Activated CD4-positive, CD25-positive, alpha-beta regulatory T cell (primary cell): ENCODE results near the gene FOXO3.

ENCODE experiments used
- DNase-seq, 4 experiments: peaks; one replicate each; lab custom pipeline; 2025; lab: John Stamatoyannopoulos, UW

Gene FOXO3

GRCh38 chr6:108594640-108595039 lies 33.9 kb downstream of the FOXO3 start:
- DNase-seq: no peak

- no peak for DNase-seq
These were observed 36.2 kb downstream of the FOXO3 start for GRCh38 chr6:108596956-108597355.

DNA sequence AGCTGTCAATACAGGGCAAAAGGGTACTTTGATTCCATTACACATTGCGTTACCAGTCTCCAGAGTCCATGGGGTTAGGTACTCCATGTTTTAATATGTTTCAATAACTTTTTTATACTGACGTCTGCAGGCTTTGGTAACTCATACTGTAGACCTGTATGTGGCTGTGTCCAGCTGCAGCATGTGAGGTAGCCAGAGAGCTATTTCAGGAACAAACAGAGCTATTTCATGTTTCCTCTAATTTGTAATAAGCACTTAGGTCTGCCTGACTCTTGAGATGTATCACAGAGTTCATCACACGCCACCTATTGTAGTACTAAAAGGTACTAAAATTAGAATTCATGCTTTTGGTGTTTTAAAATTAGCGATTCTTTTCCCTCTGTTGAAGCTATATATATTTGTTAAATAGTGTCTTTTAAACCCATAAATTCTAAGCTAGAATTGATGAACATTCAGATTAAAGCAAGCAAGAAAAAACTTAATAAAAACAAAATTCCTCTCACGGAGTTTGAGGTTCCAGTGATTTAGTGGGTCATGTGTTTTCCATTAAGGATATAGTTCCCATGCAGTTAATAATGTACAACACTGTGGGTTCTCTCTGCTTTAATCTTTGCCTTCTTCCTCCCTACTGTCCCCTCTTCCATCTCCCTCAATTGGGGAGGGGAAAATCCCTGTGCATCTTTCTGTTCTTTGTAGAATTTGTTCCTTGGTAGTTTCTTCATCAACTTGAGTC lies 37.0 kb downstream of the FOXO3 start:
- no peak for DNase-seq

- no peak for DNase-seq
These were observed 37.7 kb downstream of the FOXO3 start for GRCh38 chr6:108598305-108598863.

DNA sequence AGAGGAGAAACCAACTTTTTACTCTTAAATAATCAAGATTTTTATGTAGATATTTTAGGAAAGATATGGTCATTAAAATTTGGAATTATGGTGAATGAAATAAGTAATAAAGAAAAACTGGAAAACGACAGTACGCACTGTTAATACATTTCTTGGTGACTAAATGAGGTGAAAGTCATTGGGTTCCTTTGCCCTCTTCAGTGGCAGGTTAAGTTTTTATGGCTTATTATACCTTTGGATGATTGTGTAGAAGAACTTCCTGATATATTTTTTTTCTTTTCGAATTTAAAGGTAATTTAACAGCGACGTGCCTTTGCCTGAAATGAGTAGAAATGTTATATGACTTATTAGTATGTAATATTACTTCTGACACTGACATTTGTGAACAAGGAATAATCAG lies 43.4 kb downstream of the FOXO3 start:
- no peak for DNase-seq

- DNase-seq: no peak
These were observed 45.6 kb downstream of the FOXO3 start for GRCh38 chr6:108606250-108606690.

DNA sequence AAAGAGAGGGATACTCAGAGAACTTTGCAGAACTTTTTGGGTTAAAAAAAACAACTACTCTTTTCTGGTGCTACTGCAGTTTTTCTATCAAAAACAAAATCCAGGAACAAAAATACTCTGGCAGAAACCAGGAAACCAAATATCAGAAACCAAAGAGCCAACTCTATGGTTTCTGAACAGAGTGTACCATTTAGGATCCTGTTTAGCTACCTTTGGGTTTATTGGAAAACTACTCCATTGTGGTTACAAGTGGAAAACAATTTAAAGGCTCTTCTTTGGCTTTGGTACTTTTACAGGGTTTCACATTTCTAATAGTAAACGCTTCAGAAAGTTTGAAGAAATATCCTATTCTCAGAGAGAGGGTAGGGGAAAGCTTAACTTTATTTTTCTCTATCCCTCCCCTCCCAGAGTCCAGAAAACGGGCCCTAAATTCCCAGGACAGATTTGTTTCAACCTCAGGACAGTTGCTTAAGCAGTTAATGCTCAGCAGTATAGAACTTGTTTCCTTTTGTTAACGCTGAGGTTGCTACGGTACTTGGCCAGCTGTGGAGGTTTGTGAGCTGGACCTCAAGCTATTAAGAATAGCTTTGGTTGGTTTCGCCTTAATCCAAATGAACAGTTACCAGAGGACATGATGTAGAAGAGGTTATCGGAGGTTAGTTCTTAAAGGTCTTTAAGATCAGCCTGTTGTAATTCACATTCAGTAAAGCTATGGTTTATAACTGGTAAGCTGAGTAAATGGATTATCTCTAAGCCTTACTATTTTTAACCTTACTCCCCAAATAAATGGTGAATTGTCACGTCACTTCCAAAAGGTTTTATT lies 47.9 kb downstream of the FOXO3 start:
- no peak for DNase-seq

GRCh38 chr6:108609276-108609769 lies 48.6 kb downstream of the FOXO3 start:
- no peak for DNase-seq

GRCh38 chr6:108610270-108610839 lies 49.6 kb downstream of the FOXO3 start:
- no peak for DNase-seq

DNA sequence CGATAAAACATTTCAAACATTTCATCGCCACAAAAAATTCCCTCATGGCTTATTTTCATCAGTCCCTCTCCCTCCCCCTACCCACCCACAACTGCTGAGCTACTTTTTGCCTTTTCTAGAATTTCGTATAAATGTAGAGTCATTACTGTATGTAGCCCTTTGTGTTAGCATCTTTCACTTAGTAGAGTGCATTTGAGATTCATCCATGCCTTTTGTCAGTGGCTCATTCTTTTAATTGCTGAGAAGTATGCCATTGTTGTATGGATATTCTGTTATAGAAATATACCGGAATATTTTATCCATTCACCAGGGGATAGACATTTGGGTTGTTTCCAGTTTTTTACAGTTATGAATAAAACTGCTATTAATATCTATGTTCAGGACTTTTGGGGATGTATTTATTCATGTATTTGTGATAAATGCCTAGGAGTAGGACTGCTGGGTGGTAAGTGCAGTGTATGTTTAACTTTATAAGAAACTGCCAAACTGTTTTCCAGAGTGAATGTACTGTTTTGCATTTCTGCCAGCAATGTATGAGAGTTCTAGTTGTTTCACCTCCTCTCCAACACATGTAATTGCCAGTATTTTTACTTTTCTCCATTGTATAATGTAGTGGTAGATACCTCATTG lies 50.4 kb downstream of the FOXO3 start:
- no peak for DNase-seq

- DNase-seq: no peak
These were observed 52.1 kb downstream of the FOXO3 start for GRCh38 chr6:108612852-108613251.

- no peak for DNase-seq
These were observed 55.8 kb downstream of the FOXO3 start for GRCh38 chr6:108616544-108616943.

- no peak for DNase-seq
These were observed 56.3 kb downstream of the FOXO3 start for GRCh38 chr6:108616973-108617372.

DNA sequence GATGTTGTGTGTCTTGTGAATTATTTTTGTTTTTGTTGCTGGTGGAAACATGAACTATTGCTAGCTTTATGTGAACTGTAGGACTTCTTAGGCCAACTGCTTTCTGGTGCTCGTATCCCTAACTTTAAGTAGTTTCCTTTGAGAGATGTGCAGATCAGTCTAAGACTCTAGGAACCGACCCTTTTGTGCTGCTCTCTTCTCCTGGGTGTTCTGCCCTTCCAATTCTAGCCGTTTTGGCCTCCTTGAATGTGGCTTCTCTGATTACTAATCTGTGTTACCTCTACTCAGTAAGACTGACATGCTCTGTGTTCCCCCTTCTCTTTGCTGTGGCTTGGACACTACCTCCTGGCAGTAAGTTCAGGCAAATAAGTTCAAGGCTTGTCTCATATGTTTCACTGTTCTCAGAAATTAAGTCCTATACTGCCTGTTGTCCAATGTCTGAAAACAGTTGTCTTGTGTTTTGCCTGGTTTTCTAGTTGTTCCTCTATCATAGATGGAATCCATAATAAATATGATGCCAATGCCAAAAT lies 58.0 kb downstream of the FOXO3 start:
- DNase-seq: no peak

GRCh38 chr6:108619431-108620197 lies 58.9 kb downstream of the FOXO3 start:
- DNase-seq: no peak

- no peak for DNase-seq
These were observed 60.4 kb downstream of the FOXO3 start for GRCh38 chr6:108621117-108621516.

GRCh38 chr6:108622641-108623298 lies 62.1 kb downstream of the FOXO3 start:
- no peak for DNase-seq

DNA sequence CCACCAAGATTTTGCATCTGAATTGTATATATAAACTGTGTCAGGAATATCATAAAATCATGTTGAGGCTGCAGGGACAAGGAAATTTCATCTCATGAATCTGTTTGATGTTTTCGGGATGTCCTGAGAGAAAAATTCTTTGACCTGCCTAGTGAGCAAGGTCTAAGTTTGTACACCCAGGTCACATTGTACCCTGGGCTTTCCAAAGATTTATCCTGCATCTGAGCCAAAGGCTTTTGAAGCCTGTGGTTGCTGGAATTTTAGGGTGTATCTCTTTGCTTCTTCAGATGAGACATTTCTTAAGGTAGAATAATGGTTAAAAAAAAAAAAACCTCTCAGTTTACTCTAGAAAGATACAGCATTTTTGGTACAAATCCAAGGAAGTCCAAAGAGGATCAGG lies 63.3 kb downstream of the FOXO3 start:
- no peak for DNase-seq

GRCh38 chr6:108625581-108625980 lies 64.9 kb downstream of the FOXO3 start:
- DNase-seq: no peak

DNA sequence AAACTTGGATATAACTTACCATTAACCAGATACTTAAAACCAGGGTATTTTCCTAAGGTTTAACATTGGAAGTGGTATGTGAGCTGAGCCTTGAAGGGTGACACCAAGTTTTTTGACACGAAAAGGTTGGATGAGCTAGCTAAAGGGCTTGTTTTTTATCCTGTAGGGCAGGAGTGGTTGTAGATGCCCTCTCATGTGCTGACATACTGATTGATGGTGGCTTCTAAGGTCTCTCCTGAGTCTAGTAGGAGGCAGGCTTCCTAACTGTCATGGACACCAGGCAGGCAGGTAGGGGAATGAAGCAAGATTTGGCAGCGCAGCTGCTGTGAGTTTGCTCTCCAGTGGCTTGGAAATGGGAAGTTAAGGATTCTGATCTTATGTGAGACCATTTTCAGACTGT lies 66.1 kb downstream of the FOXO3 start:
- no peak for DNase-seq
